ENCODE results near the gene CACNA2D3.

DNA sequence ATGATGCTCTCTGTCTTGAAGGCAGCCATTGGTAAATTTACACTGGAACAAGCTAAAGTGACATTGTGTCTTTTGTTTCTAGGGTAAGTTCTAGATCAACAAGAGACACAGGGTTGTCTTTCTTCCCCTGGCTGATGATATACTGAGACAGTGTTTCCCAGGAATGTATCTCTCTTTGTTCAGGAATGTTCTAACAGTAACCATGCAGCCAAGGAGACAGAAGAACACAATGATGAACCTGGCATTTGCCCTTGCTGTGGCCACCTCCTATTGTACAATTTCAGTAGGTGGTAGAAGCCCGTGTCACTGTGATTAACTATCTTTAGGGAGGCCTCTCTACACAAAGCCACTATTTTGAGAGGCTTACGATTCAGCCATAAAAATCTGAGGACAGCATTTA is 674.8 kb downstream of the CACNA2D3 start:
- TF ChIP-seq POLR2A (IDR thresholded peaks at IDR 0.05) = no peak
- TF ChIP-seq, protein P1, sequence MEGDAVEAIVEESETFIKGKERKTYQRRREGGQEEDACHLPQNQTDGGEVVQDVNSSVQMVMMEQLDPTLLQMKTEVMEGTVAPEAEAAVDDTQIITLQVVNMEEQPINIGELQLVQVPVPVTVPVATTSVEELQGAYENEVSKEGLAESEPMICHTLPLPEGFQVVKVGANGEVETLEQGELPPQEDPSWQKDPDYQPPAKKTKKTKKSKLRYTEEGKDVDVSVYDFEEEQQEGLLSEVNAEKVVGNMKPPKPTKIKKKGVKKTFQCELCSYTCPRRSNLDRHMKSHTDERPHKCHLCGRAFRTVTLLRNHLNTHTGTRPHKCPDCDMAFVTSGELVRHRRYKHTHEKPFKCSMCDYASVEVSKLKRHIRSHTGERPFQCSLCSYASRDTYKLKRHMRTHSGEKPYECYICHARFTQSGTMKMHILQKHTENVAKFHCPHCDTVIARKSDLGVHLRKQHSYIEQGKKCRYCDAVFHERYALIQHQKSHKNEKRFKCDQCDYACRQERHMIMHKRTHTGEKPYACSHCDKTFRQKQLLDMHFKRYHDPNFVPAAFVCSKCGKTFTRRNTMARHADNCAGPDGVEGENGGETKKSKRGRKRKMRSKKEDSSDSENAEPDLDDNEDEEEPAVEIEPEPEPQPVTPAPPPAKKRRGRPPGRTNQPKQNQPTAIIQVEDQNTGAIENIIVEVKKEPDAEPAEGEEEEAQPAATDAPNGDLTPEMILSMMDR (IDR thresholded peaks at IDR 0.05) = no peak

All from uterus (tissue), 2 donors.